Activated CD4-positive, alpha-beta memory T cell treated with anti-CD3 and anti-CD28 coated beads for 36 hours (primary cell): ENCODE measurements around the gene THADA. TPM values are rescaled to one million over a fixed set of nuclear protein-coding genes. Genes with fewer than 3 reads are reported as not detected.

Source experiments
- CTCF ChIA-PET: fragments of 350-600 bp; sonication (Branson Sonifier 250); formaldehyde crosslinking; loops from one replicate; lab custom pipeline; 2021; ENCODE audit warnings: antibody characterized with exemption, inconsistent platforms; lab: Charles Lee
- POLR2A ChIA-PET: fragments of 350-600 bp; sonication (Branson Sonifier 250); formaldehyde crosslinking; loops from one replicate; lab custom pipeline; 2021; ENCODE audit warnings: antibody characterized with exemption; lab: Charles Lee
- DNase-seq: peaks from one replicate; pipeline ENCODE4 v3.0.0-alpha.2; 2020
- H3K27ac Mint-ChIP-seq: one replicate; pipeline ENCODE4 v1.8.0; 2021; ENCODE audit warnings: mixed read lengths
- H3K27me3 Mint-ChIP-seq: one replicate; pipeline ENCODE4 v1.8.0; 2021; ENCODE audit warnings: mixed read lengths
- H3K36me3 Mint-ChIP-seq: one replicate; pipeline ENCODE4 v1.8.0; 2021; ENCODE audit warnings: mixed read lengths
- H3K4me1 Mint-ChIP-seq: one replicate; pipeline ENCODE4 v1.8.0; 2021; ENCODE audit warnings: low read depth, mixed read lengths
- H3K4me3 Mint-ChIP-seq: one replicate; pipeline ENCODE4 v1.8.0; 2021; ENCODE audit warnings: mild to moderate bottlenecking, mixed read lengths
- H3K9me3 Mint-ChIP-seq: one replicate; pipeline ENCODE4 v1.8.0; 2021; ENCODE audit warnings: mixed read lengths
- intact Hi-C: fragments of 100-400 bp; cut with micrococcal nuclease; formaldehyde crosslinking; loops from one replicate; pipeline ENCODE4 v1.15.1; 2023
- total RNA-seq, 2 experiments: library from RNA; stranded (reverse); gene quantifications; one replicate each; pipeline ENCODE4 v1.2.3, GENCODE V29; 2021

THADA gene
- total RNA-seq, 2 experiments from 2014 or later: 39.0 to 46.6 TPM

- no peak for DNase-seq
- H3K4me1 Mint-ChIP-seq: peaks cover 25% of the 10 kb centered on the region
- POLR2A ChIA-PET: interaction anchor here (1.0 to 13.4 kb wide), 8 partner anchors 8 to 418 kb away, joined by 3 to 283 read pairs (median 8); no protein-coding TSS in a partner anchor
- H3K27ac Mint-ChIP-seq: peak overlapping the region; percentile 86
- H3K4me3 Mint-ChIP-seq: peak overlapping the region; percentile 80
- peaks cover 36% of the 10 kb centered on the region for H3K36me3 Mint-ChIP-seq
- H3K9me3 Mint-ChIP-seq: no peaks in the 10 kb centered on the region
- intact Hi-C loops: loop anchor here (2.0 kb wide), 3 partner anchors 313 to 399 kb away; no protein-coding TSS in a partner anchor
- no peaks in the 10 kb centered on the region for H3K27me3 Mint-ChIP-seq
- CTCF ChIA-PET: interaction anchor here (1.1 to 13.7 kb wide), 23 partner anchors 9 to 382 kb away, joined by 3 to 419 read pairs (median 10); no protein-coding TSS in a partner anchor
Observed at GRCh38 chr2:43227830-43228281, 368.0 kb downstream of the THADA start.

- peaks cover 42% of the 10 kb centered on the region for H3K36me3 Mint-ChIP-seq
- peak; percentile 74 for DNase-seq
- POLR2A ChIA-PET: interaction anchor here (0.6 to 13.4 kb wide), 14 partner anchors 9 to 417 kb away, joined by 3 to 283 read pairs (median 5); partner anchors contain the start of gene THADA
- H3K27me3 Mint-ChIP-seq: no peaks in the 10 kb centered on the region
- H3K27ac Mint-ChIP-seq: peak overlapping the region; percentile 91
- CTCF ChIA-PET: interaction anchor here (0.8 to 13.7 kb wide), 16 partner anchors 8 to 1169 kb away, joined by 3 to 419 read pairs (median 14); no protein-coding TSS in a partner anchor
- H3K4me1 Mint-ChIP-seq: peaks cover 27% of the 10 kb centered on the region
- intact Hi-C loops: loop anchor here (1.0 kb wide), 3 partner anchors 53 to 417 kb away; no protein-coding TSS in a partner anchor
- peak overlapping the region; percentile 81 for H3K4me3 Mint-ChIP-seq
- H3K9me3 Mint-ChIP-seq: no peaks in the 10 kb centered on the region
Observed at GRCh38 chr2:43226955-43227829, 368.6 kb downstream of the THADA start.

GRCh38 chr2:43226558-43226954 lies 369.3 kb downstream of the THADA start, which contains the start of gene ZFP36L2:
Gene ZFP36L2, minus strand, starts transcription at chr2:43226606. Its CDS starts 291 bp downstream, at chr2:43226315.
- Mint-ChIP-seq H3K27me3 (no peaks in the 10 kb centered on the region), H3K9me3 (no peaks in the 10 kb centered on the region), H3K4me3 (peak within 1 kb of the TSS; percentile 94), H3K27ac (peak within 1 kb of the TSS; percentile 96), H3K36me3 (peaks cover 49% of the 10 kb centered on the region), H3K4me1 (peaks cover 32% of the 10 kb centered on the region)
- intact Hi-C loops: loop anchor here (1.0 kb wide), 3 partner anchors 52 to 416 kb away; no protein-coding TSS in a partner anchor
- CTCF ChIA-PET: interaction anchor here (0.8 to 13.7 kb wide), 10 partner anchors 33 to 1168 kb away, joined by 3 to 419 read pairs (median 8); no protein-coding TSS in a partner anchor
- POLR2A ChIA-PET: interaction anchor here (0.6 to 13.4 kb wide), 13 partner anchors 8 to 416 kb away, joined by 3 to 283 read pairs (median 6); partner anchors contain the start of gene THADA
- peak; percentile 96 for DNase-seq

- intact Hi-C loops: loop anchor here (1.0 kb wide), 3 partner anchors 52 to 416 kb away; no protein-coding TSS in a partner anchor
- Mint-ChIP-seq H3K27ac (peak overlapping the region; percentile 96), H3K4me1 (peaks cover 38% of the 10 kb centered on the region), H3K27me3 (no peaks in the 10 kb centered on the region), H3K9me3 (no peaks in the 10 kb centered on the region), H3K4me3 (peak overlapping the region; percentile 94), H3K36me3 (peaks cover 53% of the 10 kb centered on the region)
- peak; percentile 80 for DNase-seq
- POLR2A ChIA-PET: interaction anchor here (0.6 to 13.4 kb wide), 13 partner anchors 10 to 415 kb away, joined by 3 to 283 read pairs (median 6); partner anchors contain the start of gene THADA
- CTCF ChIA-PET: interaction anchor here (0.8 to 13.7 kb wide), 11 partner anchors 32 to 1167 kb away, joined by 3 to 419 read pairs (median 13); no protein-coding TSS in a partner anchor
Observed at GRCh38 chr2:43225788-43226557, 369.9 kb downstream of the THADA start.

GRCh38 chr2:43225093-43225787 lies 370.6 kb downstream of the THADA start:
- DNase-seq: peak; percentile 77
- H3K9me3 Mint-ChIP-seq: no peaks in the 10 kb centered on the region
- ChIA-PET POLR2A (interaction anchor here (0.6 to 13.4 kb wide), 9 partner anchors 30 to 371 kb away, joined by 3 to 283 read pairs (median 6); partner anchors contain the start of gene THADA), CTCF (interaction anchor here (1.1 to 13.7 kb wide), 4 partner anchors 54 to 259 kb away, joined by 3 to 269 read pairs (median 138); no protein-coding TSS in a partner anchor)
- no peaks in the 10 kb centered on the region for H3K27me3 Mint-ChIP-seq
- H3K36me3 Mint-ChIP-seq: peaks cover 47% of the 10 kb centered on the region
- peak overlapping the region; percentile 94 for H3K4me3 Mint-ChIP-seq
- H3K4me1 Mint-ChIP-seq: peaks cover 45% of the 10 kb centered on the region
- peak overlapping the region; percentile 96 for H3K27ac Mint-ChIP-seq
- intact Hi-C loops: no loop called here

GRCh38 chr2:43224571-43225092 lies 371.2 kb downstream of the THADA start:
- peaks cover 47% of the 10 kb centered on the region for H3K36me3 Mint-ChIP-seq
- H3K9me3 Mint-ChIP-seq: no peaks in the 10 kb centered on the region
- intact Hi-C loops: loop anchor here (1.0 kb wide), 1 partner anchor 29 kb away; no protein-coding TSS in a partner anchor
- DNase-seq: peak; percentile 55
- H3K27ac Mint-ChIP-seq: peak overlapping the region; percentile 96
- H3K4me1 Mint-ChIP-seq: peaks cover 44% of the 10 kb centered on the region
- CTCF ChIA-PET: interaction anchor here (0.8 to 13.7 kb wide), 5 partner anchors 33 to 260 kb away, joined by 3 to 269 read pairs (median 23); no protein-coding TSS in a partner anchor
- H3K4me3 Mint-ChIP-seq: peak overlapping the region; percentile 94
- POLR2A ChIA-PET: interaction anchor here (0.7 to 13.4 kb wide), 7 partner anchors 30 to 372 kb away, joined by 3 to 283 read pairs (median 6); partner anchors contain the start of gene THADA
- H3K27me3 Mint-ChIP-seq: no peaks in the 10 kb centered on the region

GRCh38 chr2:43224131-43224570 lies 371.7 kb downstream of the THADA start:
- H3K27ac Mint-ChIP-seq: peak overlapping the region; percentile 96
- peaks cover 45% of the 10 kb centered on the region for H3K36me3 Mint-ChIP-seq
- ChIA-PET POLR2A (interaction anchor here (1.3 to 13.4 kb wide), 6 partner anchors 29 to 372 kb away, joined by 3 to 283 read pairs (median 7); partner anchors contain the start of gene THADA), CTCF (interaction anchor here (0.8 to 13.7 kb wide), 4 partner anchors 33 to 260 kb away, joined by 3 to 269 read pairs (median 138); no protein-coding TSS in a partner anchor)
- H3K27me3 Mint-ChIP-seq: no peaks in the 10 kb centered on the region
- H3K9me3 Mint-ChIP-seq: no peaks in the 10 kb centered on the region
- DNase-seq: peak; percentile 84
- H3K4me1 Mint-ChIP-seq: peaks cover 43% of the 10 kb centered on the region
- H3K4me3 Mint-ChIP-seq: peak overlapping the region; percentile 94
- intact Hi-C loops: loop anchor here (1.0 kb wide), 1 partner anchor 29 kb away; no protein-coding TSS in a partner anchor

- Mint-ChIP-seq H3K27ac (peak overlapping the region; percentile 96), H3K27me3 (no peaks in the 10 kb centered on the region), H3K9me3 (no peaks in the 10 kb centered on the region), H3K36me3 (peaks cover 45% of the 10 kb centered on the region), H3K4me3 (peak overlapping the region; percentile 94), H3K4me1 (peaks cover 42% of the 10 kb centered on the region)
- POLR2A ChIA-PET: interaction anchor here (0.6 to 13.4 kb wide), 6 partner anchors 29 to 373 kb away, joined by 4 to 283 read pairs (median 7); partner anchors contain the start of gene THADA
- DNase-seq: no peak
- intact Hi-C loops: loop anchor here (1.0 kb wide), 1 partner anchor 28 kb away; no protein-coding TSS in a partner anchor
- CTCF ChIA-PET: interaction anchor here (0.6 to 13.7 kb wide), 6 partner anchors 52 to 353 kb away, joined by 3 to 269 read pairs (median 14); no protein-coding TSS in a partner anchor
Observed at GRCh38 chr2:43223521-43224001, 372.3 kb downstream of the THADA start.

GRCh38 chr2:43222475-43223309 lies 373.1 kb downstream of the THADA start:
- POLR2A ChIA-PET: interaction anchor here (0.5 to 13.4 kb wide), 8 partner anchors 28 to 318 kb away, joined by 3 to 283 read pairs (median 6); no protein-coding TSS in a partner anchor
- peaks cover 45% of the 10 kb centered on the region for H3K36me3 Mint-ChIP-seq

More at GRCh38 chr2:43222475-43223309, 373.1 kb downstream of the THADA start:
- no peak for DNase-seq
- Mint-ChIP-seq H3K27me3 (no peaks in the 10 kb centered on the region), H3K9me3 (no peaks in the 10 kb centered on the region), H3K4me3 (peak overlapping the region; percentile 88), H3K4me1 (peaks cover 40% of the 10 kb centered on the region), H3K27ac (peak overlapping the region; percentile 95)
- intact Hi-C loops: no loop called here
- CTCF ChIA-PET: interaction anchor here (0.6 to 13.7 kb wide), 10 partner anchors 28 to 354 kb away, joined by 3 to 269 read pairs (median 5); no protein-coding TSS in a partner anchor
